ENCODE results near the gene AIFM3.

- TF ChIP-seq CTCF (IDR thresholded peaks at IDR 0.05; ENCODE audit: low read depth, low read length) (no peak), EZH2phosphoT487 (IDR thresholded peaks at IDR 0.05; ENCODE audit: low read depth) (no peak)
These were observed 33.1 kb upstream of the AIFM3 start for GRCh38 chr22:20933910-20934309.

Measured in OCI-LY3 (cell line).